ENCODE measurements around the gene NCAM2. TPM values are rescaled to one million over a fixed set of nuclear protein-coding genes. Genes with fewer than 3 reads are reported as not detected.

NCAM2 gene
- total RNA-seq, 1 experiment from 2014 or later = not detected

GRCh38 chr21:21387916-21388315 is 389.7 kb downstream of the NCAM2 start:
- no TSS peak for BruUV-seq (replicated peaks)
- Histone ChIP-seq H3K36me3 (ENCODE audit: control insufficient read depth in 1 of 2, insufficient read depth in 2 of 2, low read length in 2 of 2) (no peaks in the 10 kb centered on the region), H3K27me3 (ENCODE audit: insufficient read depth, low read length) (no peaks in the 10 kb centered on the region), H3K27ac (ENCODE audit: low read depth, low read length) (no peak overlapping the region), H3K4me3 (replicated peaks in 1 of 2; ENCODE audit: low read depth in 1 of 2, low read length in 2 of 2) (no peak overlapping the region), H3K4me2 (ENCODE audit: low read length) (no peak overlapping the region), H3K9me2 (ENCODE audit: insufficient read depth) (no peaks in the 10 kb centered on the region), H3K4me1 (ENCODE audit: control insufficient read depth in 1 of 2, insufficient read depth in 2 of 2, low read length in 2 of 2) (no peaks in the 10 kb centered on the region), H3K9me3 (ENCODE audit: control insufficient read depth in 1 of 2, insufficient read depth in 1 of 2, low read depth in 1 of 2, low read length in 2 of 2) (peaks cover 6 to 20% of the 10 kb centered on the region in 2 experiments; a peak in 3 of 4 replicates), H4K20me1 (ENCODE audit: insufficient read depth) (no peaks in the 10 kb centered on the region), H2AFZ (ENCODE audit: low read depth, low read length, poor library complexity, severe bottlenecking) (no peak overlapping the region), H3K79me2 (ENCODE audit: insufficient read depth, low read length) (no peaks in the 10 kb centered on the region), H3K9ac (ENCODE audit: low read length) (no peak overlapping the region)
- intact Hi-C loops (cut with micrococcal nuclease) = no loop called here
- ChIA-PET POLR2A (no interaction called here), RAD21 (ENCODE audit: low non-redundant PET in 1 of 2, low total read pairs in 2 of 2, uncharacterized antibody in 2 of 2, unreplicated experiment in 2 of 2) (no interaction called here), CTCF (no interaction called here)
- DNase-seq (ENCODE audit: low read depth, low spot score) (no peak), ATAC-seq (no peak)
- TF ChIP-seq EZH2phosphoT487 (IDR thresholded peaks at IDR 0.05; ENCODE audit: borderline replicate concordance) (no peak), CBX3 (IDR thresholded peaks at IDR 0.05; ENCODE audit: low read depth) (no peak), SRF (IDR thresholded peaks at IDR 0.05; ENCODE audit: low read depth) (no peak), RAD21 (IDR thresholded peaks at IDR 0.05; ENCODE audit: low read depth) (no peak), ELF1 (IDR thresholded peaks at IDR 0.05; ENCODE audit: borderline replicate concordance, low read depth) (no peak), ZBTB33 (IDR thresholded peaks at IDR 0.05; ENCODE audit: extremely low read depth, insufficient replicate concordance, low read length) (no peak), CTCF (IDR thresholded peaks at IDR 0.05 in 2 of 3, conservative IDR thresholded peaks at IDR 0.05 in 1 of 3; ENCODE audit: borderline replicate concordance in 1 of 3, insufficient read depth in 1 of 3, low read depth in 2 of 3, low read length in 2 of 3) (no peak), POLR2A (IDR thresholded peaks at IDR 0.05; ENCODE audit: borderline replicate concordance, extremely low read depth, insufficient read depth, insufficient read length) (no peak), TCF7L2 (IDR thresholded peaks at IDR 0.05; ENCODE audit: borderline replicate concordance, extremely low read depth, insufficient read depth, insufficient read length) (no peak), SIN3A (IDR thresholded peaks at IDR 0.05; ENCODE audit: low read depth) (no peak), EZH2 (IDR thresholded peaks at IDR 0.05) (no peak), SP1 (IDR thresholded peaks at IDR 0.05; ENCODE audit: low read depth) (no peak)

All from HCT116 (cell line).